ENCODE results near the gene MED16.

MED16 gene

GRCh38 chr19:848386-848921, 44.5 kb downstream of the MED16 start:
- H3K79me2 ChIP-seq (ENCODE audit: insufficient read depth, low read length): no peaks in the 10 kb centered on the region
- no peaks in the 10 kb centered on the region for H3K9me2 ChIP-seq (replicated peaks; ENCODE audit: insufficient read depth, low read length)
- no peak overlapping the region for H3K27ac ChIP-seq (ENCODE audit: low read depth, low read length)

DNA sequence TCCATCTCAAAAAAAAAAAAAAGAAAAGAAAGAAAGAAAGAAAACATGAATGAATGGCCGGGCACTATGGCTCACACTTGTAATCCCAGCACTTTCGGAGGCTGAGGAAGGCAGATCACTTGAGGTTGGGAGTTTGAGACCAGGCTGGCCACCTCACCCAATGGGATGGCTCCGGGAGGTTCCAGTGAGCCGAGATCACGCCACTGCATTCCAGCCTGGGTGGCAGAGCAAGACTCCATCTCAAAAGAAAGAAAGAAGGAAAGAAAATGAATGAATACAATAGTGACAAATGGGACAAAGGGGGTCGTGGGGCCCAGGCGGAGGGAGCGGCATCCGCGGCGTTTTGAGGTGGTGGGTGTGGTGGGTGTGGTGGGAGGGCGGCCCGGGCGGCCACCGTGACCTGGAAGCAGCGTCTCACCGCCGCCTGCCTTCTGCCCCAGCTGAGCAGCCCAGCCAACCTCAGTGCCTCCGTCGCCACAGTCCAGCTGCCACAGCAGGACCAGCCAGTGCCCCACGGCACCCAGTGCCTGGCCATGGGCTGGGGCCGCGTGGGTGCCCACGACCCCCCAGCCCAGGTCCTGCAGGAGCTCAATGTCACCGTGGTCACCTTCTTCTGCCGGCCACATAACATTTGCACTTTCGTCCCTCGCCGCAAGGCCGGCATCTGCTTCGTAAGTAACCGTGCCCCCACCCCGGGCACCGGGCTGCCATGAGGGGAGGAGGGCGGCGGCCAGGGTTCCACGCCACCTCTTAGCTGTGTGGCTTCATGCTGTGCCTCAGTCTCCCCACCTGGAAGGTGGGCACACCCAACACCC, 47.1 kb downstream of the MED16 start:
- no peaks in the 10 kb centered on the region for H3K9me3 ChIP-seq (ENCODE audit: insufficient read depth, low read length)
- no peak overlapping the region for H2AFZ ChIP-seq (ENCODE audit: low read depth, low read length, severe bottlenecking)
- H3F3A ChIP-seq (ENCODE audit: insufficient read depth): no peaks in the 10 kb centered on the region
- no peaks in the 10 kb centered on the region for H3K9me2 ChIP-seq (replicated peaks; ENCODE audit: insufficient read depth, low read length)
- TF ChIP-seq, protein P1, sequence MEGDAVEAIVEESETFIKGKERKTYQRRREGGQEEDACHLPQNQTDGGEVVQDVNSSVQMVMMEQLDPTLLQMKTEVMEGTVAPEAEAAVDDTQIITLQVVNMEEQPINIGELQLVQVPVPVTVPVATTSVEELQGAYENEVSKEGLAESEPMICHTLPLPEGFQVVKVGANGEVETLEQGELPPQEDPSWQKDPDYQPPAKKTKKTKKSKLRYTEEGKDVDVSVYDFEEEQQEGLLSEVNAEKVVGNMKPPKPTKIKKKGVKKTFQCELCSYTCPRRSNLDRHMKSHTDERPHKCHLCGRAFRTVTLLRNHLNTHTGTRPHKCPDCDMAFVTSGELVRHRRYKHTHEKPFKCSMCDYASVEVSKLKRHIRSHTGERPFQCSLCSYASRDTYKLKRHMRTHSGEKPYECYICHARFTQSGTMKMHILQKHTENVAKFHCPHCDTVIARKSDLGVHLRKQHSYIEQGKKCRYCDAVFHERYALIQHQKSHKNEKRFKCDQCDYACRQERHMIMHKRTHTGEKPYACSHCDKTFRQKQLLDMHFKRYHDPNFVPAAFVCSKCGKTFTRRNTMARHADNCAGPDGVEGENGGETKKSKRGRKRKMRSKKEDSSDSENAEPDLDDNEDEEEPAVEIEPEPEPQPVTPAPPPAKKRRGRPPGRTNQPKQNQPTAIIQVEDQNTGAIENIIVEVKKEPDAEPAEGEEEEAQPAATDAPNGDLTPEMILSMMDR (IDR thresholded peaks at IDR 0.05; ENCODE audit: insufficient read depth, low read length, poor library complexity, severe bottlenecking): no peak
- TF ChIP-seq EZH2phosphoT487 (conservative IDR thresholded peaks at IDR 0.05; ENCODE audit: low read length): no peak
- no peak overlapping the region for H3K4me2 ChIP-seq (ENCODE audit: low read depth, low read length, poor library complexity, severe bottlenecking)
- H3K9ac ChIP-seq (ENCODE audit: low read length): no peak overlapping the region
- H3K36me3 ChIP-seq (ENCODE audit: low read length): no peaks in the 10 kb centered on the region
- H3K79me2 ChIP-seq (ENCODE audit: insufficient read depth, low read length): no peaks in the 10 kb centered on the region
- H3K27me3 ChIP-seq (ENCODE audit: low read length): no peaks in the 10 kb centered on the region
- no peak overlapping the region for H3K27ac ChIP-seq (ENCODE audit: low read depth, low read length)
- H3K4me3 ChIP-seq (ENCODE audit: insufficient read depth, low read length, poor library complexity, severe bottlenecking): no peak overlapping the region
- H4K20me1 ChIP-seq (ENCODE audit: low read depth, low read length): no peaks in the 10 kb centered on the region

More at GRCh38 chr19:848386-848921, 44.5 kb downstream of the MED16 start:
- Histone ChIP-seq H3K4me2 (ENCODE audit: low read depth, low read length, poor library complexity, severe bottlenecking) (no peak overlapping the region), H3K9ac (ENCODE audit: low read length) (no peak overlapping the region), H4K20me1 (ENCODE audit: low read depth, low read length) (no peaks in the 10 kb centered on the region), H2AFZ (ENCODE audit: low read depth, low read length, severe bottlenecking) (no peak overlapping the region), H3K4me3 (ENCODE audit: insufficient read depth, low read length, poor library complexity, severe bottlenecking) (no peak overlapping the region), H3K27me3 (ENCODE audit: low read length) (no peaks in the 10 kb centered on the region), H3F3A (ENCODE audit: insufficient read depth) (no peaks in the 10 kb centered on the region), H3K9me3 (ENCODE audit: insufficient read depth, low read length) (no peaks in the 10 kb centered on the region), H3K36me3 (ENCODE audit: low read length) (no peaks in the 10 kb centered on the region)
- TF ChIP-seq, protein P1 (IDR thresholded peaks at IDR 0.05; ENCODE audit: insufficient read depth, low read length, poor library complexity, severe bottlenecking): no peak
- TF ChIP-seq EZH2phosphoT487 (conservative IDR thresholded peaks at IDR 0.05; ENCODE audit: low read length): no peak

- Histone ChIP-seq H3K79me2 (ENCODE audit: insufficient read depth, low read length) (no peaks in the 10 kb centered on the region), H3K9ac (ENCODE audit: low read length) (no peak overlapping the region), H3F3A (ENCODE audit: insufficient read depth) (no peaks in the 10 kb centered on the region), H3K4me2 (ENCODE audit: low read depth, low read length, poor library complexity, severe bottlenecking) (no peak overlapping the region), H4K20me1 (ENCODE audit: low read depth, low read length) (no peaks in the 10 kb centered on the region), H2AFZ (ENCODE audit: low read depth, low read length, severe bottlenecking) (no peak overlapping the region), H3K9me3 (ENCODE audit: insufficient read depth, low read length) (no peaks in the 10 kb centered on the region), H3K36me3 (ENCODE audit: low read length) (no peaks in the 10 kb centered on the region), H3K27ac (ENCODE audit: low read depth, low read length) (no peak overlapping the region), H3K4me3 (ENCODE audit: insufficient read depth, low read length, poor library complexity, severe bottlenecking) (no peak overlapping the region), H3K9me2 (replicated peaks; ENCODE audit: insufficient read depth, low read length) (no peaks in the 10 kb centered on the region), H3K27me3 (ENCODE audit: low read length) (no peaks in the 10 kb centered on the region)
- TF ChIP-seq EZH2phosphoT487 (conservative IDR thresholded peaks at IDR 0.05; ENCODE audit: low read length): no peak
- TF ChIP-seq, protein P1 (IDR thresholded peaks at IDR 0.05; ENCODE audit: insufficient read depth, low read length, poor library complexity, severe bottlenecking): no peak
Observed at GRCh38 chr19:844546-844971, 48.4 kb downstream of the MED16 start.
